Measurements from ENCODE around the gene CHST11.

CHST11 gene

DNA sequence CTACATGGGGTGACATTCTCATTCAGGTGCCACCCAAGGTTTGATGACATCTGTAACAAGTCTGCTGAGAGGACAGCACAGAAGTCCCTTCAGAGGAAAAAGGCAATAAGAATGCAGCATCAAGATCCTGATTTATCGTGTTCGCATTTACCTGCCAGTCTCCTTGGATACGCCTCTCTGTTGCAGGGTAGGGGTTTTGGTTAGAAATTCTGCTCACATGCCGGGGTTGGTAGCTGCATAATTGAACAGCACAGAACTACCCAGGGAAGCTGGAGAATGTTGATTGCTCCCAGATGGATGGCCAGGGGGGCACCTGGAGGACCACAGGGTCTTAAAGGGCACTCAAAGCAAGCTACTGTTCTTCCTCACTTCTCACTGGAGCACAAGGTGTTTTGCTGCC, 31.1 kb upstream of the CHST11 start:
- H3K27ac ChIP-seq (ENCODE audit: extremely low read depth, low read depth, low read length): no peak overlapping the region
- H3K36me3 ChIP-seq (ENCODE audit: control insufficient read depth in 2 of 2, insufficient read depth in 1 of 2, low read length in 2 of 2): no peaks in the 10 kb centered on the region
- POLR2A ChIA-PET: no interaction called here
- no peak overlapping the region for H3K4me3 ChIP-seq (ENCODE audit: low read depth, low read length)
- CTCF ChIA-PET: interaction anchor here (0.6 kb wide), 1 partner anchor 442 kb away, joined by 3 read pairs; no protein-coding TSS in a partner anchor
- no peaks in the 10 kb centered on the region for H3K9me3 ChIP-seq (ENCODE audit: control insufficient read depth, insufficient read depth, low read depth, low read length)
- TF ChIP-seq, protein P1, sequence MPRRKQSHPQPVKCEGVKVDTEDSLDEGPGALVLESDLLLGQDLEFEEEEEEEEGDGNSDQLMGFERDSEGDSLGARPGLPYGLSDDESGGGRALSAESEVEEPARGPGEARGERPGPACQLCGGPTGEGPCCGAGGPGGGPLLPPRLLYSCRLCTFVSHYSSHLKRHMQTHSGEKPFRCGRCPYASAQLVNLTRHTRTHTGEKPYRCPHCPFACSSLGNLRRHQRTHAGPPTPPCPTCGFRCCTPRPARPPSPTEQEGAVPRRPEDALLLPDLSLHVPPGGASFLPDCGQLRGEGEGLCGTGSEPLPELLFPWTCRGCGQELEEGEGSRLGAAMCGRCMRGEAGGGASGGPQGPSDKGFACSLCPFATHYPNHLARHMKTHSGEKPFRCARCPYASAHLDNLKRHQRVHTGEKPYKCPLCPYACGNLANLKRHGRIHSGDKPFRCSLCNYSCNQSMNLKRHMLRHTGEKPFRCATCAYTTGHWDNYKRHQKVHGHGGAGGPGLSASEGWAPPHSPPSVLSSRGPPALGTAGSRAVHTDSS (tag by site-specific recombination; IDR thresholded peaks at IDR 0.05): no peak
- TF ChIP-seq ZNF549 (tag by site-specific recombination; IDR thresholded peaks at IDR 0.05): no peak
- TF ChIP-seq, protein P2, sequence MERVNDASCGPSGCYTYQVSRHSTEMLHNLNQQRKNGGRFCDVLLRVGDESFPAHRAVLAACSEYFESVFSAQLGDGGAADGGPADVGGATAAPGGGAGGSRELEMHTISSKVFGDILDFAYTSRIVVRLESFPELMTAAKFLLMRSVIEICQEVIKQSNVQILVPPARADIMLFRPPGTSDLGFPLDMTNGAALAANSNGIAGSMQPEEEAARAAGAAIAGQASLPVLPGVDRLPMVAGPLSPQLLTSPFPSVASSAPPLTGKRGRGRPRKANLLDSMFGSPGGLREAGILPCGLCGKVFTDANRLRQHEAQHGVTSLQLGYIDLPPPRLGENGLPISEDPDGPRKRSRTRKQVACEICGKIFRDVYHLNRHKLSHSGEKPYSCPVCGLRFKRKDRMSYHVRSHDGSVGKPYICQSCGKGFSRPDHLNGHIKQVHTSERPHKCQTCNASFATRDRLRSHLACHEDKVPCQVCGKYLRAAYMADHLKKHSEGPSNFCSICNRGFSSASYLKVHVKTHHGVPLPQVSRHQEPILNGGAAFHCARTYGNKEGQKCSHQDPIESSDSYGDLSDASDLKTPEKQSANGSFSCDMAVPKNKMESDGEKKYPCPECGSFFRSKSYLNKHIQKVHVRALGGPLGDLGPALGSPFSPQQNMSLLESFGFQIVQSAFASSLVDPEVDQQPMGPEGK (tag by site-specific recombination; IDR thresholded peaks at IDR 0.05): no peak
- TF ChIP-seq, protein P3, sequence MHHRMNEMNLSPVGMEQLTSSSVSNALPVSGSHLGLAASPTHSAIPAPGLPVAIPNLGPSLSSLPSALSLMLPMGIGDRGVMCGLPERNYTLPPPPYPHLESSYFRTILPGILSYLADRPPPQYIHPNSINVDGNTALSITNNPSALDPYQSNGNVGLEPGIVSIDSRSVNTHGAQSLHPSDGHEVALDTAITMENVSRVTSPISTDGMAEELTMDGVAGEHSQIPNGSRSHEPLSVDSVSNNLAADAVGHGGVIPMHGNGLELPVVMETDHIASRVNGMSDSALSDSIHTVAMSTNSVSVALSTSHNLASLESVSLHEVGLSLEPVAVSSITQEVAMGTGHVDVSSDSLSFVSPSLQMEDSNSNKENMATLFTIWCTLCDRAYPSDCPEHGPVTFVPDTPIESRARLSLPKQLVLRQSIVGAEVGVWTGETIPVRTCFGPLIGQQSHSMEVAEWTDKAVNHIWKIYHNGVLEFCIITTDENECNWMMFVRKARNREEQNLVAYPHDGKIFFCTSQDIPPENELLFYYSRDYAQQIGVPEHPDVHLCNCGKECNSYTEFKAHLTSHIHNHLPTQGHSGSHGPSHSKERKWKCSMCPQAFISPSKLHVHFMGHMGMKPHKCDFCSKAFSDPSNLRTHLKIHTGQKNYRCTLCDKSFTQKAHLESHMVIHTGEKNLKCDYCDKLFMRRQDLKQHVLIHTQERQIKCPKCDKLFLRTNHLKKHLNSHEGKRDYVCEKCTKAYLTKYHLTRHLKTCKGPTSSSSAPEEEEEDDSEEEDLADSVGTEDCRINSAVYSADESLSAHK (tag by site-specific recombination; IDR thresholded peaks at IDR 0.05): no peak
- TF ChIP-seq ZNF776 (tag by site-specific recombination; IDR thresholded peaks at IDR 0.05; ENCODE audit: borderline replicate concordance): no peak
- no peaks in the 10 kb centered on the region for H3K4me1 ChIP-seq (ENCODE audit: control insufficient read depth, insufficient read depth, low read length)

DNA sequence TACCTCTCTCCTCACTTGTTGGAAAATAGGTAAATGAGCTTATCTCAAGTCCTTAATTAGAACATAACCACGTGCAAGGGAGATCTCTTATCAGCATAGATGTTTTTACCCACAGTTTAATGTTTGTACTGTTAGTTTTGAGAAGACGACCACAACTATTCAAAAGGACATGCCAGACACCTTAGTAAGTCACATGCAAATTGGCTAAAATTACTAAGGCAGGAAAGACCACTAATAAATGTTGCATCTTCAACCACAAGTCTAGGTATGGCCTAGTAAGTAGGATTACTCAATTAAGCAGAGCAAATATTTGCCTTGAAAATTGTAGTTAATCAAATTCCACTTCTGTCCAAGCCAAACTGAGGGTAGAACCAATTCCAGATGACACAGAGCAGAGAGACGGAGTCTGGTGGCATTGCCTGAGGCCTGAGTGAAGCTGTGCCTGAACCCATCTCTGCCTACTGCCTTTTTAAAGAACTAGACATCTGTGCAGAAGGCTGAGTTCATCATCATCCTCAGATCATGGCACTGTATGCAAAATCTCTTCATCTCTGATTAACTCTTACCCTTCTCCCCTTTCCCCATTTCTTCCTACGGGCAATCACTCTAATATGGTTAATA, 29.7 kb upstream of the CHST11 start:
- Histone ChIP-seq H3K9me3 (ENCODE audit: control insufficient read depth, insufficient read depth, low read depth, low read length) (no peaks in the 10 kb centered on the region), H3K36me3 (ENCODE audit: control insufficient read depth in 2 of 2, insufficient read depth in 1 of 2, low read length in 2 of 2) (no peaks in the 10 kb centered on the region), H3K4me1 (ENCODE audit: control insufficient read depth, insufficient read depth, low read length) (no peaks in the 10 kb centered on the region), H3K27ac (ENCODE audit: extremely low read depth, low read depth, low read length) (no peak overlapping the region), H3K4me3 (ENCODE audit: low read depth, low read length) (no peak overlapping the region)
- no peak for TF ChIP-seq ZNF473 (tag by site-specific recombination; IDR thresholded peaks at IDR 0.05)
- TF ChIP-seq, protein P4, sequence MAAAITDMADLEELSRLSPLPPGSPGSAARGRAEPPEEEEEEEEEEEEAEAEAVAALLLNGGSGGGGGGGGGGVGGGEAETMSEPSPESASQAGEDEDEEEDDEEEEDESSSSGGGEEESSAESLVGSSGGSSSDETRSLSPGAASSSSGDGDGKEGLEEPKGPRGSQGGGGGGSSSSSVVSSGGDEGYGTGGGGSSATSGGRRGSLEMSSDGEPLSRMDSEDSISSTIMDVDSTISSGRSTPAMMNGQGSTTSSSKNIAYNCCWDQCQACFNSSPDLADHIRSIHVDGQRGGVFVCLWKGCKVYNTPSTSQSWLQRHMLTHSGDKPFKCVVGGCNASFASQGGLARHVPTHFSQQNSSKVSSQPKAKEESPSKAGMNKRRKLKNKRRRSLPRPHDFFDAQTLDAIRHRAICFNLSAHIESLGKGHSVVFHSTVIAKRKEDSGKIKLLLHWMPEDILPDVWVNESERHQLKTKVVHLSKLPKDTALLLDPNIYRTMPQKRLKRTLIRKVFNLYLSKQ (tag by site-specific recombination; IDR thresholded peaks at IDR 0.05; ENCODE audit: borderline replicate concordance): no peak
- TF ChIP-seq GLIS2 (tag by site-specific recombination; IDR thresholded peaks at IDR 0.05): no peak
- no peak for TF ChIP-seq ZNF660 (tag by site-specific recombination; IDR thresholded peaks at IDR 0.05)
- no peak for TF ChIP-seq KLF9 (tag by site-specific recombination; IDR thresholded peaks at IDR 0.05; ENCODE audit: low read depth)
- TF ChIP-seq ZBTB7A (tag by site-specific recombination; IDR thresholded peaks at IDR 0.05; ENCODE audit: low read depth): no peak
- no peak for TF ChIP-seq ZNF521 (tag by site-specific recombination; IDR thresholded peaks at IDR 0.05)
- no peak for TF ChIP-seq ZNF292 (tag by site-specific recombination; IDR thresholded peaks at IDR 0.05; ENCODE audit: borderline replicate concordance, low read depth)
- TF ChIP-seq HOXD13 (CRISPR knock-in tag; IDR thresholded peaks at IDR 0.05; ENCODE audit: borderline replicate concordance): no peak
- TF ChIP-seq ZNF510 (tag by site-specific recombination; IDR thresholded peaks at IDR 0.05; ENCODE audit: insufficient replicate concordance): no peak
- no peak for TF ChIP-seq ZNF394 (tag by site-specific recombination; IDR thresholded peaks at IDR 0.05; ENCODE audit: borderline replicate concordance)
- TF ChIP-seq, protein P5, sequence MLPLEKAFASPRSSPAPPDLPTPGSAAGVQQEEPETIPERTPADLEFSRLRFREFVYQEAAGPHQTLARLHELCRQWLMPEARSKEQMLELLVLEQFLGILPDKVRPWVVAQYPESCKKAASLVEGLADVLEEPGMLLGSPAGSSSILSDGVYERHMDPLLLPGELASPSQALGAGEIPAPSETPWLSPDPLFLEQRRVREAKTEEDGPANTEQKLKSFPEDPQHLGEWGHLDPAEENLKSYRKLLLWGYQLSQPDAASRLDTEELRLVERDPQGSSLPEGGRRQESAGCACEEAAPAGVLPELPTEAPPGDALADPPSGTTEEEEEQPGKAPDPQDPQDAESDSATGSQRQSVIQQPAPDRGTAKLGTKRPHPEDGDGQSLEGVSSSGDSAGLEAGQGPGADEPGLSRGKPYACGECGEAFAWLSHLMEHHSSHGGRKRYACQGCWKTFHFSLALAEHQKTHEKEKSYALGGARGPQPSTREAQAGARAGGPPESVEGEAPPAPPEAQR (tag by site-specific recombination; IDR thresholded peaks at IDR 0.05): no peak
- no peak for TF ChIP-seq ZNF157 (tag by site-specific recombination; IDR thresholded peaks at IDR 0.05)
- TF ChIP-seq, protein P6, sequence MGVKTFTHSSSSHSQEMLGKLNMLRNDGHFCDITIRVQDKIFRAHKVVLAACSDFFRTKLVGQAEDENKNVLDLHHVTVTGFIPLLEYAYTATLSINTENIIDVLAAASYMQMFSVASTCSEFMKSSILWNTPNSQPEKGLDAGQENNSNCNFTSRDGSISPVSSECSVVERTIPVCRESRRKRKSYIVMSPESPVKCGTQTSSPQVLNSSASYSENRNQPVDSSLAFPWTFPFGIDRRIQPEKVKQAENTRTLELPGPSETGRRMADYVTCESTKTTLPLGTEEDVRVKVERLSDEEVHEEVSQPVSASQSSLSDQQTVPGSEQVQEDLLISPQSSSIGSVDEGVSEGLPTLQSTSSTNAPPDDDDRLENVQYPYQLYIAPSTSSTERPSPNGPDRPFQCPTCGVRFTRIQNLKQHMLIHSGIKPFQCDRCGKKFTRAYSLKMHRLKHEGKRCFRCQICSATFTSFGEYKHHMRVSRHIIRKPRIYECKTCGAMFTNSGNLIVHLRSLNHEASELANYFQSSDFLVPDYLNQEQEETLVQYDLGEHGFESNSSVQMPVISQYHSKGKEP (tag by site-specific recombination; IDR thresholded peaks at IDR 0.05): no peak
- CTCF ChIA-PET: interaction anchor here (1.2 kb wide), 1 partner anchor 29 kb away, joined by 3 read pairs; no protein-coding TSS in a partner anchor
- POLR2A ChIA-PET: no interaction called here

Measured in HEK293 (cell line).